ENCODE data around the gene ELMO2. TPM values are rescaled to one million over a fixed set of nuclear protein-coding genes. Genes with fewer than 3 reads are reported as not detected.
A peak's percentile ranks its signal among the peaks of the same experiment; 100 is the strongest.

ELMO2 gene, protein sequence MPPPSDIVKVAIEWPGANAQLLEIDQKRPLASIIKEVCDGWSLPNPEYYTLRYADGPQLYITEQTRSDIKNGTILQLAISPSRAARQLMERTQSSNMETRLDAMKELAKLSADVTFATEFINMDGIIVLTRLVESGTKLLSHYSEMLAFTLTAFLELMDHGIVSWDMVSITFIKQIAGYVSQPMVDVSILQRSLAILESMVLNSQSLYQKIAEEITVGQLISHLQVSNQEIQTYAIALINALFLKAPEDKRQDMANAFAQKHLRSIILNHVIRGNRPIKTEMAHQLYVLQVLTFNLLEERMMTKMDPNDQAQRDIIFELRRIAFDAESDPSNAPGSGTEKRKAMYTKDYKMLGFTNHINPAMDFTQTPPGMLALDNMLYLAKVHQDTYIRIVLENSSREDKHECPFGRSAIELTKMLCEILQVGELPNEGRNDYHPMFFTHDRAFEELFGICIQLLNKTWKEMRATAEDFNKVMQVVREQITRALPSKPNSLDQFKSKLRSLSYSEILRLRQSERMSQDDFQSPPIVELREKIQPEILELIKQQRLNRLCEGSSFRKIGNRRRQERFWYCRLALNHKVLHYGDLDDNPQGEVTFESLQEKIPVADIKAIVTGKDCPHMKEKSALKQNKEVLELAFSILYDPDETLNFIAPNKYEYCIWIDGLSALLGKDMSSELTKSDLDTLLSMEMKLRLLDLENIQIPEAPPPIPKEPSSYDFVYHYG
- 15.8 TPM for polyA plus RNA-seq (2013, experiment 1 of 2)
- polyA plus RNA-seq (2013, experiment 2 of 2): 14.4 TPM

DNA sequence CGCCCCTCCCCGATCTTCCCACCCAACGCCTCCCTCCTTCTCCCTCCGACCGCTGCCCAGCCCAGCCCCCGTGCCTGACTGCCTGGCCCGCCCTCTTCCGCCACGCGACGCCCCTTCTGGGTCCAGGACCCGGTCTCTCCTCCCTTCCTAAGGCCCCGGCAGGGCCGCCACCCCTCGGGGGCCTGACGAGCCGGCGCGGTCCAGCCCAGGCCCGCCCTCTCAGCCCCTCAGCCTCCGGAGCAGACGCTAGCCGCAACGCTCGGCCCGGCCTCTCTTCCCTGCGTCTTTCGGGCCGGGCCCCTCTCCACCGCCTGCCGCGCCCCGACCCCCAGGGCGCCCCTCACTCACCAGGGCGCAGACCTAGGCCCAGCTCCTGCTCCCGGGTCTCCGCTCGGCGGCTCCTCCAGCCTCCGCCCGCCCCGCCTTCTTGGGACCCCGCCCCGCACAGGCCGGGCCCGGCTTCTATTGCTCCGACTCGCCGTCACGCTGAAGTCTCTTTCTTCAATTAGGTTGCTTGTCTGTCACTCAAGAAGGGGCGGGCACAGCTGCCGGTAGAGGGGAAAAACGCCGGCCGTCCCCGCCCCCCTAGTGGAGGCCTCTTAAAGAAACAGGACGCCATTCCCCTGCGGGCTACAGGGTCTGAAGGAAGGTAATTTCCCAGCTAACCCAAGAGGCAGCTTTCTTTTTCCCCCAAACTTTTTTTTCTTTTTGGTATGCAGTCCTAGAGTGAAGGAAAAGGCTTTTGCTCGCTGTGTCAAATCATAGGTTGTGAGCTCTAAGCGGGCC is at the start of gene ELMO2:
Gene ELMO2, minus strand, starts transcription at position 416 of the 786 bp plus-strand sequence. CDS start 12,133 bp downstream, outside the sequence.
- H2BK5ac ChIP-seq (ENCODE audit: low read length): peak within 1 kb of the TSS; percentile 85
- no peak within 1 kb of the TSS for H2BK120ac ChIP-seq (ENCODE audit: low read depth, low read length)
- H4K5ac ChIP-seq (ENCODE audit: low read length): no peak within 1 kb of the TSS
- H3K18ac ChIP-seq (ENCODE audit: low read length): peak within 1 kb of the TSS; percentile 88
- no peak within 1 kb of the TSS for H2BK15ac ChIP-seq (replicated peaks; ENCODE audit: low read depth)
- peaks cover 8% of the 10 kb centered on the region for H3K4me1 ChIP-seq (ENCODE audit: control insufficient read depth, low read depth, low read length)
- peak within 1 kb of the TSS; percentile 98 for H3K56ac ChIP-seq (ENCODE audit: low read length)
- no peak within 1 kb of the TSS for H4K8ac ChIP-seq (ENCODE audit: low read depth, low read length)
- H3K4me2 ChIP-seq (ENCODE audit: low read length): peak within 1 kb of the TSS; percentile 64
- H3K27ac ChIP-seq (ENCODE audit: low read depth, low read length): peak within 1 kb of the TSS; percentile 86
- no peak within 1 kb of the TSS for H3K4ac ChIP-seq (ENCODE audit: low read depth, low read length)
- H3K36me3 ChIP-seq (ENCODE audit: control insufficient read depth, insufficient read depth, low read length): no peaks in the 10 kb centered on the region
- H3K23ac ChIP-seq (ENCODE audit: low read length): no peak within 1 kb of the TSS
- H3K27me3 ChIP-seq (ENCODE audit: insufficient read depth, low read length, poor library complexity): no peaks in the 10 kb centered on the region
- peak within 1 kb of the TSS; percentile 94 for H3K9ac ChIP-seq (ENCODE audit: low read length)
- WGBS (ENCODE audit: extremely low coverage, insufficient coverage, low lambda C conversion rate): no CpG with 5 or more reads among the region's 60 CpGs
- peak; percentile 99 for DNase-seq
- H3K79me1 ChIP-seq (ENCODE audit: low read length): peaks cover 21% of the 10 kb centered on the region
- H3K79me2 ChIP-seq (ENCODE audit: control insufficient read depth, insufficient read depth, low read length): peaks cover 23% of the 10 kb centered on the region
- peak within 1 kb of the TSS; percentile 83 for H3K4me3 ChIP-seq (ENCODE audit: low read length)
- no peak within 1 kb of the TSS for H2AK5ac ChIP-seq (ENCODE audit: low read length)

DNA sequence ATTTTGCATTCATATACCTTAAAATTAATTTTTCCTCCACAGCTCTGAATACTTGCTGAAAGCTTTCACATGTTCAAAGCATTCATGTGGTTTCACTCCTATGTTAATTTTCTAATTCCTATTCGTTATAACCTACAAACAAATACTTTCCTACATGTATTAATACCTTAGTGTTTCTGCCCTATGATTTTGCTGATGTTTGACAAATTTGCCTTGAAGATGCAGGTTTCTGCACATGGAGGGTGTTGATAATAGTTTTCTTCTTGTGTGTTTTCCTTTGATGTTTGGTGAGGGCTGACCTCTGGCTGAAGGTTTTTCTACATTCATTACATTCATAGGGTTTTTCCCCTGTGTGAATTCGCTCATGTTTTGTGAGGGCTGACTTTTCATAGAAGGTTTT is 49.3 kb upstream of the ELMO2 start:
- Histone ChIP-seq H3K4ac (ENCODE audit: low read depth, low read length) (no peak overlapping the region), H3K27ac (ENCODE audit: low read depth, low read length) (no peak overlapping the region), H3K27me3 (ENCODE audit: insufficient read depth, low read length, poor library complexity) (no peaks in the 10 kb centered on the region), H2BK15ac (replicated peaks; ENCODE audit: low read depth) (no peak overlapping the region), H4K5ac (ENCODE audit: low read length) (no peak overlapping the region), H3K56ac (ENCODE audit: low read length) (no peak overlapping the region), H2BK5ac (ENCODE audit: low read length) (no peak overlapping the region), H3K4me1 (ENCODE audit: control insufficient read depth, low read depth, low read length) (no peaks in the 10 kb centered on the region), H3K23ac (ENCODE audit: low read length) (no peak overlapping the region), H3K79me1 (ENCODE audit: low read length) (no peaks in the 10 kb centered on the region), H3K18ac (ENCODE audit: low read length) (no peak overlapping the region), H2AK5ac (ENCODE audit: low read length) (no peak overlapping the region), H3K36me3 (ENCODE audit: control insufficient read depth, insufficient read depth, low read length) (no peaks in the 10 kb centered on the region), H4K8ac (ENCODE audit: low read depth, low read length) (no peak overlapping the region), H3K4me2 (ENCODE audit: low read length) (no peak overlapping the region), H3K4me3 (ENCODE audit: low read length) (no peak overlapping the region), H2BK120ac (ENCODE audit: low read depth, low read length) (no peak overlapping the region), H3K79me2 (ENCODE audit: control insufficient read depth, insufficient read depth, low read length) (no peaks in the 10 kb centered on the region), H3K9ac (ENCODE audit: low read length) (no peak overlapping the region)
- 100% methylated on average over 1 of the region's 2 CpGs for WGBS (ENCODE audit: extremely low coverage, insufficient coverage, low lambda C conversion rate)
- no peak for DNase-seq

DNA sequence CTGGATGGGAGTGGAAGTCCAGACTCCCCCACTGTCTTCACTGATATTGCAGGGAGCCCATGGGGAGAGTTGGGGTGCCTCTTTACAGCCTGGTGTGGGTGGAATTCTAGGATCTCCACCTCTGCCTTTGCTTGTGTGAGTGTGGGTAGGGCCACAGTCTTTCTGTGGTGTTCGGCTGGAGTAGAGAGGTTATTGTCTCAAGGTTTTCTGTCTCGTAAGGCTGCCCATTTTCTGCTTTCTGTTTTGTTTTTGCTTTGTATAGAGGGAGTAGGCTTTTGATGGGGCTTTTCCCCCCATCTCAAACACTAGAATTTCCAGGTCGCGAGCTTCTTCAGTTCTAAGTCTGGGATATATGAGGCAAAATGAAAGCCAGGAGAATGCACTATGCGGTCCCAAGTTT is 40.4 kb upstream of the ELMO2 start:
- H3K4me1 ChIP-seq (ENCODE audit: control insufficient read depth, low read depth, low read length): no peaks in the 10 kb centered on the region
- no peak overlapping the region for H3K4ac ChIP-seq (ENCODE audit: low read depth, low read length)
- no peak overlapping the region for H2BK15ac ChIP-seq (replicated peaks; ENCODE audit: low read depth)
- no peaks in the 10 kb centered on the region for H3K79me1 ChIP-seq (ENCODE audit: low read length)
- no peak overlapping the region for H4K8ac ChIP-seq (ENCODE audit: low read depth, low read length)
- no peak overlapping the region for H3K4me2 ChIP-seq (ENCODE audit: low read length)
- no peak for DNase-seq
- no peak overlapping the region for H2BK120ac ChIP-seq (ENCODE audit: low read depth, low read length)
- H3K36me3 ChIP-seq (ENCODE audit: control insufficient read depth, insufficient read depth, low read length): no peaks in the 10 kb centered on the region
- H3K27me3 ChIP-seq (ENCODE audit: insufficient read depth, low read length, poor library complexity): no peaks in the 10 kb centered on the region
- H3K27ac ChIP-seq (ENCODE audit: low read depth, low read length): no peak overlapping the region
- H2BK5ac ChIP-seq (ENCODE audit: low read length): no peak overlapping the region
- H3K4me3 ChIP-seq (ENCODE audit: low read length): no peak overlapping the region
- H2AK5ac ChIP-seq (ENCODE audit: low read length): no peak overlapping the region
- no peak overlapping the region for H4K5ac ChIP-seq (ENCODE audit: low read length)
- no peak overlapping the region for H3K9ac ChIP-seq (ENCODE audit: low read length)
- no peaks in the 10 kb centered on the region for H3K79me2 ChIP-seq (ENCODE audit: control insufficient read depth, insufficient read depth, low read length)
- no peak overlapping the region for H3K23ac ChIP-seq (ENCODE audit: low read length)
- no peak overlapping the region for H3K56ac ChIP-seq (ENCODE audit: low read length)
- no CpG with 5 or more reads among the region's 5 CpGs for WGBS (ENCODE audit: extremely low coverage, insufficient coverage, low lambda C conversion rate)
- no peak overlapping the region for H3K18ac ChIP-seq (ENCODE audit: low read length)

GRCh38 chr20:46439837-46440236 is 33.4 kb upstream of the ELMO2 start:
- no peaks in the 10 kb centered on the region for H3K27me3 ChIP-seq (ENCODE audit: insufficient read depth, low read length, poor library complexity)
- no peak overlapping the region for H3K27ac ChIP-seq (ENCODE audit: low read depth, low read length)
- H3K36me3 ChIP-seq (ENCODE audit: control insufficient read depth, insufficient read depth, low read length): no peaks in the 10 kb centered on the region
- H3K4me3 ChIP-seq (ENCODE audit: low read length): no peak overlapping the region
- H4K8ac ChIP-seq (ENCODE audit: low read depth, low read length): no peak overlapping the region
- no peak overlapping the region for H3K4me2 ChIP-seq (ENCODE audit: low read length)
- no peak overlapping the region for H3K9ac ChIP-seq (ENCODE audit: low read length)
- H3K4ac ChIP-seq (ENCODE audit: low read depth, low read length): no peak overlapping the region
- no peak for DNase-seq
- no peak overlapping the region for H2BK120ac ChIP-seq (ENCODE audit: low read depth, low read length)
- H3K79me2 ChIP-seq (ENCODE audit: control insufficient read depth, insufficient read depth, low read length): no peaks in the 10 kb centered on the region
- H3K23ac ChIP-seq (ENCODE audit: low read length): no peak overlapping the region
- H3K4me1 ChIP-seq (ENCODE audit: control insufficient read depth, low read depth, low read length): no peaks in the 10 kb centered on the region
- no peak overlapping the region for H2AK5ac ChIP-seq (ENCODE audit: low read length)
- H3K56ac ChIP-seq (ENCODE audit: low read length): no peak overlapping the region
- no peak overlapping the region for H2BK5ac ChIP-seq (ENCODE audit: low read length)
- no peaks in the 10 kb centered on the region for H3K79me1 ChIP-seq (ENCODE audit: low read length)
- H4K5ac ChIP-seq (ENCODE audit: low read length): no peak overlapping the region
- no CpG with 5 or more reads among the region's 4 CpGs for WGBS (ENCODE audit: extremely low coverage, insufficient coverage, low lambda C conversion rate)
- H2BK15ac ChIP-seq (replicated peaks; ENCODE audit: low read depth): no peak overlapping the region
- H3K18ac ChIP-seq (ENCODE audit: low read length): no peak overlapping the region

DNA sequence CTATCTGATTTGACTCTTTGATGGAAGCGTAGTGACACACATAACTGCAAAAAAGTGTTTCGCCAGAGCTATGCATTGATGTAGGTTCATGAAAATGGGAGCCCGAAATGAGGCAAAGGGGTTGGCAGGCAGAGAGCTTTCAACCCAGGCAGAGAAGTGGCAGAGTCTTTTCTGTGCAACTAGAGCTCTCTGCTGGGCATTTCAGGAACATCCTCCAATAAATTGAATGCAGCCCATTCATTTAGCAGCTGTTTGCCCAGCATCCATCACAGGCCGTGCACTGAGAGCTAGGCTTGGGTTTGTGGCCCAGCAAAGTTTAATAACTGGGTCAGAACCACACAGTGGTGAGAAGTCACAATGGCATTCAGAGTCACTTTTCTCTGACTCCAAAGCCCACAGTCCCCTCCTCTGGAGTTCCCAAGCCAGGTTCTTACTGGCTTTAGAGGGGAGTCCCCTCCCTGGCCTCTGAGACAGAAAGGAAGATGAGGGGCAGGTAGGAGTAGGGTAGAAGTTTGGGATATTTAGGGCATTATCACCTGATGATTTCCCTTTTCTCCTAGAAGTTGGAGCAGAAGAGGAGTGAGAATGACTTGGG is 31.8 kb upstream of the ELMO2 start:
- H3K4me1 ChIP-seq (ENCODE audit: control insufficient read depth, low read depth, low read length): no peaks in the 10 kb centered on the region
- H3K56ac ChIP-seq (ENCODE audit: low read length): no peak overlapping the region
- H4K8ac ChIP-seq (ENCODE audit: low read depth, low read length): no peak overlapping the region
- H2BK15ac ChIP-seq (replicated peaks; ENCODE audit: low read depth): no peak overlapping the region
- no CpG with 5 or more reads among the region's 4 CpGs for WGBS (ENCODE audit: extremely low coverage, insufficient coverage, low lambda C conversion rate)
- no peak overlapping the region for H2BK5ac ChIP-seq (ENCODE audit: low read length)
- H3K79me1 ChIP-seq (ENCODE audit: low read length): no peaks in the 10 kb centered on the region
- DNase-seq: peak; percentile 56
- H3K4ac ChIP-seq (ENCODE audit: low read depth, low read length): no peak overlapping the region
- no peak overlapping the region for H3K27ac ChIP-seq (ENCODE audit: low read depth, low read length)
- no peak overlapping the region for H3K4me3 ChIP-seq (ENCODE audit: low read length)
- H3K23ac ChIP-seq (ENCODE audit: low read length): no peak overlapping the region
- no peak overlapping the region for H4K5ac ChIP-seq (ENCODE audit: low read length)
- H2AK5ac ChIP-seq (ENCODE audit: low read length): no peak overlapping the region
- no peaks in the 10 kb centered on the region for H3K79me2 ChIP-seq (ENCODE audit: control insufficient read depth, insufficient read depth, low read length)
- no peak overlapping the region for H3K4me2 ChIP-seq (ENCODE audit: low read length)
- no peak overlapping the region for H2BK120ac ChIP-seq (ENCODE audit: low read depth, low read length)
- H3K9ac ChIP-seq (ENCODE audit: low read length): no peak overlapping the region
- H3K27me3 ChIP-seq (ENCODE audit: insufficient read depth, low read length, poor library complexity): no peaks in the 10 kb centered on the region
- H3K18ac ChIP-seq (ENCODE audit: low read length): no peak overlapping the region
- H3K36me3 ChIP-seq (ENCODE audit: control insufficient read depth, insufficient read depth, low read length): no peaks in the 10 kb centered on the region
